ENCODE data around the gene DMXL1. TPM values are rescaled to one million over a fixed set of nuclear protein-coding genes. Genes with fewer than 3 reads are reported as not detected.

DMXL1 gene
- total and polyA plus RNA-seq, 12 donors = 5.9 to 36.5 (median 25.4) TPM

GRCh38 chr5:119275601-119276173, 204.8 kb downstream of the DMXL1 start:
- 89 to 91% methylated on average over 3 of the region's 3 CpGs for WGBS, 2 donors
- ATAC-seq = no peak
- H3K4me1 ChIP-seq = peaks cover 0 to 91% (median 17%) of the 10 kb centered on the region in 9 donors
- H3K9me3 ChIP-seq = no peaks in the 10 kb centered on the region
- no peak for DNase-seq
- peak overlapping the region in 1 of 10 donors; percentile 93 for H3K27ac ChIP-seq
- no peak for TF ChIP-seq CTCF (IDR thresholded peaks at IDR 0.05)
- peak overlapping the region in 1 of 10 donors; percentile 6 for H3K4me3 ChIP-seq
- no peaks in the 10 kb centered on the region for H3K36me3 ChIP-seq
- intact Hi-C loops (cut with DNase I) = loop anchor here in 2 of 10 donors (10.0 kb wide), 2 partner anchors 59 to 139 kb away; no protein-coding TSS in a partner anchor
- H3K27me3 ChIP-seq = no peaks in the 10 kb centered on the region

- no peak for TF ChIP-seq CTCF (IDR thresholded peaks at IDR 0.05)
- DNase-seq (no peak), ATAC-seq (no peak)
- Histone ChIP-seq H3K36me3 (no peaks in the 10 kb centered on the region), H3K27me3 (no peaks in the 10 kb centered on the region), H3K4me3 (no peak overlapping the region), H3K4me1 (peaks cover 0 to 87% (median 17%) of the 10 kb centered on the region in 9 donors), H3K9me3 (no peaks in the 10 kb centered on the region), H3K27ac (peak overlapping the region in 1 of 10 donors; percentile 45)
- intact Hi-C loops (cut with DNase I) = loop anchor here in 2 of 10 donors (10.0 kb wide), 2 partner anchors 58 to 138 kb away; no protein-coding TSS in a partner anchor
- WGBS, 2 donors = 96 to 97% methylated on average over 5 of the region's 5 CpGs
These were observed 206.1 kb downstream of the DMXL1 start for GRCh38 chr5:119276978-119277377.

- no peak for TF ChIP-seq CTCF (IDR thresholded peaks at IDR 0.05)
- Histone ChIP-seq H3K4me3 (no peak overlapping the region), H3K27me3 (no peaks in the 10 kb centered on the region), H3K4me1 (peaks cover 0 to 86% (median 7%) of the 10 kb centered on the region in 9 donors), H3K36me3 (peaks cover 0 to 6% (median 0%) of the 10 kb centered on the region in 9 donors), H3K27ac (no peak overlapping the region), H3K9me3 (no peaks in the 10 kb centered on the region)
- DNase-seq = no peak
- intact Hi-C loops (cut with DNase I) = loop anchor here in 2 of 10 donors (10.0 kb wide), 2 partner anchors 56 to 136 kb away; no protein-coding TSS in a partner anchor
- 68 to 78% methylated on average over 1 of the region's 1 CpG for WGBS, 2 donors
- ATAC-seq = no peak
These were observed 208.2 kb downstream of the DMXL1 start for GRCh38 chr5:119279093-119279492.

- peaks cover 0 to 86% (median 6%) of the 10 kb centered on the region in 9 donors for H3K4me1 ChIP-seq
- intact Hi-C loops (cut with DNase I) = no loop called here
- ATAC-seq (no peak), DNase-seq (no peak)
- H3K27me3 ChIP-seq = no peaks in the 10 kb centered on the region
- no peak overlapping the region for H3K4me3 ChIP-seq
- no peaks in the 10 kb centered on the region for H3K9me3 ChIP-seq
- no peak for TF ChIP-seq CTCF (IDR thresholded peaks at IDR 0.05)
- no peak overlapping the region for H3K27ac ChIP-seq
- H3K36me3 ChIP-seq = peaks cover 0 to 6% (median 0%) of the 10 kb centered on the region in 9 donors
- WGBS, 2 donors = 75 to 79% methylated on average over 3 of the region's 3 CpGs
These were observed 209.5 kb downstream of the DMXL1 start for GRCh38 chr5:119280380-119280779.

All from heart right ventricle (tissue), 16 donors.